Measurements from ENCODE around the gene SEPTIN10.
A peak's percentile ranks its signal among the peaks of the same experiment; 100 is the strongest.
"Not testable (repeated sequence)": the region's sequence is repeated elsewhere in the genome, so short reads cannot be mapped to it uniquely, and the experiment has no call there.

Gene SEPTIN10

DNA sequence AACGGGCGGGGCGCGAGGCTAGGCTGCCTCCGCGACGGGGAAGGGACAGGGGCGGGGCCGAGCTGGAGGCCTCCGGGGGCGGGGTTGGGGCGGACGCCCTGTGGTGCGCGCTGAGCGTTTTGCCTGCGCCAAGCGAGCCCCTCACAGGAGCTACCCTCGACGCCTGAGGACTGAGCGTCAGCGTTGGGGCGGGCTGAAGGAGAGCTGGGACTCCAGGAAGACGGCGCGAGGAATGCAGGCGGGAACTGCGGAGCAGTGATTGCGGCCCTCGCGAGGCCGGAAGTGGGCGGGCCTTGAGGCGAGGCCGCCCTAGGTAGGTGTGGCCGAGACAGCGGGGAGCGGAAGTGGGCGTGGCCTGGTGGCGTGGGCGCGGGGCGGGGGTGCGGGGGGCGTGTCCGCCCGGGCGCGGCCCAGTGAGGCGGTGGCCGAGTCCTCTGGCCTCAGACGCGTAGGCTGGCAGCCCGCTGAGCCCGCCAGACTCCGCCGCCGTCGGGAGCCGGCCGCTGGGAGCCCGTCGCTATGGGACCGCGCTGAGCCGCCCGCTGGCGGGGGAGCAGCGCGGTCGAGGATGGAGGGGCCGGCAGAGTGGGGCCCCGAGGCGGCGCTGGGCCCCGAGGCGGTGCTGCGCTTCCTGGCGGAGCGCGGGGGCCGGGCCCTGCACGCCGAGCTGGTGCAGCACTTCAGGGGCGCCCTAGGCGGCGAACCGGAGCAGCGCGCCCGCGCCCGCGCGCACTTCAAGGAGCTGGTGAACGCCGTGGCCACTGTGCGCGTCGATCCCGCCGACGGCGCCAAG, at the start of gene SEPTIN10, which contains the start of gene SOWAHC:
Gene SEPTIN10 (minus strand): TSS at position 45 of the 793 bp plus-strand sequence. CDS start 139 bp downstream, outside the sequence.
Gene SOWAHC (plus strand): TSS at position 443 of the 793 bp plus-strand sequence. CDS start 126 bp downstream, at position 569.
- DNase-seq: peak; percentile 75

DNA sequence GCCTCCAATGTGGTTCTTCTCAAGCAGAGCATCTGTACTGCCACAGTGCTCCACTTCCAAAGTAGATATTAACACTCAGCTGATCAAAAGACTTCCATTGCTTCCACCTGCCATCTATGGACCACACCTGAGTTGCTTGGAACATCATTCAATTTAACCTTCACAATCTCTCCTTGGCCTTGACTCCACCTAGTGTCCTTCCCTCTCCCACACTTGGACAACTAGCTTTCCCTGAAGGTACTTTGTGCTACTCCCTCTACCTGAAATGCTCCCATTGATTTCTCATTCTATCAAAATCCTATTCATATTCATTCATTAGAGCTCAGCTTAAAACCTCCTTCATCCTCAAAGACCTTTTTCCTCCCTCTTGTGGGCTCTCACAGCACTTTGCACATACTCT, 49.1 kb upstream of the SEPTIN10 start:
- no peak for DNase-seq

DNA sequence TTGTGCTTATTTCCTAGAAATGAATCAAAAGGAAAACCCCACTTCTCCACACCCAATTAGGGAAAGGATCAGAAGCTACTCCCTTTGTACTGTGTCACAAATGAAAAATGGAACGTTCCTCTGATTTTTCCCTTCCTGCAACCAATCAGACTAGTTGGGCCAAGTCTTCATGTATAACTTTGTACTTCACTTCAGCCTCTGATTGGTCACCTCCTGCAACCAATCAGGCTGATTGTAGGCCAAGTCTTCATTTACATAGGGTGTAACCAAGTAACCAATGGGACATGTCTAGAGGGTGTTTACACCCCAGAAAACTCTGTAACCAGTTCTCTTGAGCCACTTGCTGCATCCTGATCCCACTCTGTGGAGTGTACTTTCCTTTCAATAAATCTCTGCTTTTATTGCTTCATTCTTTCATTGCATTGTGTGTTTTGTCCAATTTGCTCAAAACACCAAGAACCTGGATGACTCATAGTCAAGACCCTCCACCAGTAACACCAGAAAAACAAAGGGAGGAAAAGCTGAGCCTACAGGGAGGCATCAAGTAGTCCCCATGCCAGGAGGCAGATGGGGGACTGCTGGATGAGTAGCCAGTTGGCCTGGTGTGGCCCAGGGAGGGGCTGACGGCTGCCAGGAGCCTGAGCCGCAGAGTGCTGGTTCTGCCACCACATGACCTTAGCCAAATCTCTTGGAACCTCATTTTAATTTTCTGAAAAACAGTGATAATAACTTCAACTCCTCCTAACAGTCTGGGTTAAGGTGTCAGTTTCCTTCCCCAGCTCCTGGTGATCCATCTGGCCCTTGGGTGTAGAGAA, 46.5 kb upstream of the SEPTIN10 start:
- no peak for DNase-seq

DNA sequence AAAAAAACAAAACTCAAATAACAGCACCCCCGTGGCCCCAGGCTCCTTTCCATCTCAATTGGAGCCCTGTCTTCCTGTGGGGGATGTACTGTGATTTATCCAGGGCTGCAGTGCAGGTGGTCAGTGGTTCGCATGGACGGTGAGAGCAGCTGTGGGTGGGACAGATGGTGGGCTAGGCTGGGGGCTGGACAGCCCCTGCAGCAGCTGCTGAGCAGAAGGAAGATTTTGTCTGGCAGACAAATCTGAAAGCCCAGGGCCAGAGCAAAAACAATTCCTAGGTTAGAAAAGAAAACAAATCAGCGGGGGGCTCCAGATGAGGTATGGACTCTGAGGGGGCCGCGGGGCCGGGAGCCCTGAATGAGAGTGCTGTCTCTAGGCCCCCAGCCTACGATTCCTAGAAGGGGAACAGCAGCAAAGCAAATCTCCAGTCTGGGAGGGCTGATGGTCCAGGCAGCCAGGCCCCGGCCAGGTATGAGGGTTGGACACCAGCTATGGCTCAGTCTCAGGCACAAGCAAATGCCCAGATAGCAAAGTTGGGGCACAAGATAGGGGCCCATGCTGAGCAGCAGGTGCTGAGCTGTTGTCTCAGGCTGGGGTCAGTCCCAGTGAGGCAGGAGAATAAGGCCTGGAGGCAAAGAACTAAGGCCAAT, 45.8 kb upstream of the SEPTIN10 start:
- no peak for DNase-seq

DNA sequence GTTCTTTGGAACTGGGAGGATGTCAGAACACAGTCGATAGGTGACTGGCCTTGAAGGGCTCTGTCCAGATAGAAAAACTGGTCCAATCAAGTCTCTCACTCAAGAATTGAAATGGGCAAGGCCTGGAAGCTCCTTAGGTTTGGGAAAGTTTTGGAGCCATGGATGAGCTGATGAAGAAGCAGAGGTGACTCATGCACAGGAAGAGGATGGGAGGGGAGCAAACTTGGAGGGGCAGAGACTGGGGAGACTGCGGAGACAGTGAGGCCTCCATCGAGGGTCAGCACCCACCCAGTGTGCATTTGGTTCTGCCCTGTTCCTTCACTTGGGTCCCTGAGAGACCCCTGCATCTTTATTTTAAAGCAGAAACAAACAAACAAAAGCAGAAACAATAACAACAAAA, 41.5 kb upstream of the SEPTIN10 start:
- no peak for DNase-seq

DNA sequence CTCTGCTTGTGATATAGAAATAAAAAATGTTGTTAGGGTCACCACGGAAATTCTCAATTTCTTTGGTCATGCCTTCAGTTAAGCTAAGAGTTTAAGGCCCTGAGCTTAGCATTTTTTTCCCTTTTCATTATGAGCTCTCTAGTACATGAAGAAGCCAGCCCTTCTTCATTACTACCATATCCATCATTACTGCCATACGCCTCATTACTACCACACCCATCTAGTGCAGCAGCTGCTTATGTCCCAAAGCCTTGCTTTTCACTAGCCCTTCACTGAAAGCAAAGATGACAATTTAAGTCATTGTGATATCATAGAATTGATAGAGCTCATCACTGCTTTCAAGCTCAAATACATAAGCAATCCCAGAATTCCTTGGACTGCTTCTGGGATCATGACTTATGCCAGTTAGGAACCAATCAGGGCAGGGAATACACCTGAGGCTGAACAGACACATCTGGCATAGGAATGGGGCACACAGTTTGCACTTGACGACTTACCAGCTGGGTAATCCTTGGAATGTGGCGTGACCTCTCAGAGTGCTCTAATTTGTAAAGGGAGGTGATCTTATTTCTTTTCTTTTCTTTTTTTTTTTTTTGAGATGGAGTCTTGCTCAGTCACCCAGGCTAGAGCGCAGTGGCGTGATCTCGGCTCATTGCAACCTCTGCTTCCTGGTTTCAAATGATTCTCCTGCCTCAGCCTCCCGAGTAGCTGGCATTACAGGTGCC, 40.7 kb upstream of the SEPTIN10 start:
- DNase-seq: no peak

DNA sequence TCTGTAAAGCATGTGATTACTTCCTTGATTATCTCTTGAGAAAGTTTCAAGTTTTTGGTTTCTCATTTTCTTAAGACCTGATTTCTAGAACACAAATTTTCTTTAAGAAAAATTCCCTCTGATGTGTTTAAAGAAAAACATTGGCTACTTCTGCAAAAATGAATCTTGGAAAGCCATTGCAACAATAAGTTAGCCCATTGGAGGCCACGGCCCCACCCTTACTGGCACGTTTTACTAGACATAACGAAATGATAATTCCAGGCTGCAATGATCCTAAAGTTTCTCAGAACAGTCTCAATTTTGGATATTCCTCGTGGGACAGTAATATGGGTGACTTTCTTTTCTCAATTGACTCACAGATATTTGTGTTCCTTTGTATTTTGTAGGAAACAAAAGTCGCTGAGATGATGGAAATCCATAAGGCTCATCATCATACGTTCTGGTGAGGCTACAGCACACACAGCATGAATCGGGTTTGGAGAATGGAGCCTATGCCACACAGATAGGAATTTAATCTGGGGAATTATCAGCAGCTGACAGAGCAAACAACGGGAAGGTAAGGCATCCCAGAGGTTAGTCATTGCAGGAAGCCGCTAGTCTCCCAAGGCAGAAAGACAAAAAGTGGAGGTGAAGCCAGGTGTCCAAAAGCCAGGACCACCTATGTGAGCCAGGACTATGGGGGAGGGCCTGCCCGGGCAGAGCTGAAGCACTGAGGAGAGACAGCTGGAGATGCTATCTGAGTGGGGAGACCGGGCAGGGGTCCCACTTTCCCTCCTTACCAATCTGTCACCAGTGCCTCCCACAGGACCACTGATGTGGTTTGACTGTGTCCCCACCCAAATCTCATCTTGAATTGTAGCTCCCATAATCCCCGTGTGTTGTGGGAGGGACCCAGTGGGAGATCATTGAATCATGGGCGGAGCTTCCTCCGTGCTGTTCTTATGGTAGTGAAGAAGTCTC, 36.2 kb upstream of the SEPTIN10 start:
- no peak for DNase-seq

DNA sequence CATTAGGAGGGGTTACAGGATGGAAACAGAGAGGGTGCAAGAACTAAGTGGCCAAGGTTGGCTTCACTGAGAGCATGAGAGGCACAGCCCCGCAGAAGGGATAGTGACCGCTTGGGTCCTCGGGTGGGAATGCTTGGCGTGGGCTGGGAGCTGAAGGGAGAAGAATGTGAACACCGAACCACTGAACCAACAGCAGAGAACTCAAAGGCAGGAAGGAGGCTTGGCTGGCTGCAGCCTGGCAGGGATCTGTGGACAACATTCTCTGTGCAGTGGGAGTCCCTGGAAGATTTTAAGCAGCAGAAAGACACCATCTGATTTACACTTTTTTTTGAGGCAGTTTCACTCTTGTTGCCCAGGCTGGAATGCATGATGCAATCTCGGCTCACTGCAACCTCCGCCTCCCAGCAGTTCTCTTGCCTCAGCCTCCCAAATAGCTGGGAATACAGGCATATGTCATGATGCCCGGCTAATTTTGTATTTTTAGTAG, 34.3 kb upstream of the SEPTIN10 start:
- DNase-seq: no peak

DNA sequence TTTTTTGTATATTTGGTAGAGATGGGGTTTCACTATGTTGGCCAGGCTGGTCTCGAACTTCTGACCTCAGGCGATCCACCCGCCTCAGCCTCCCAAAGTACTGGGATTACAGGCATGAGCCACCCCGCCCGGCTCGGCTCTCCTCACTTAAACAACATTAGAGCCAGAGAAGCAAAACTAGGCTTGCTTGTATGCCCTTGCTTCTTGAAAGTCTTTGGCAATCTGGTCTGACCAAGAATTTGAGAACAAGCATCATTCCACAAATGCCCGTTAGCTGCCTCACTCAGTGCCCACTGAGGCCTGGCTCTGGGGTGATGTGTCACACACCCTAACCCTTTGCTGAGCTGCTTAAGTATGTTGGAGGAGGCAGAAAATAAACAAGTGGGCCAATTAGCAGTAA, 33.9 kb upstream of the SEPTIN10 start:
- DNase-seq: no peak

DNA sequence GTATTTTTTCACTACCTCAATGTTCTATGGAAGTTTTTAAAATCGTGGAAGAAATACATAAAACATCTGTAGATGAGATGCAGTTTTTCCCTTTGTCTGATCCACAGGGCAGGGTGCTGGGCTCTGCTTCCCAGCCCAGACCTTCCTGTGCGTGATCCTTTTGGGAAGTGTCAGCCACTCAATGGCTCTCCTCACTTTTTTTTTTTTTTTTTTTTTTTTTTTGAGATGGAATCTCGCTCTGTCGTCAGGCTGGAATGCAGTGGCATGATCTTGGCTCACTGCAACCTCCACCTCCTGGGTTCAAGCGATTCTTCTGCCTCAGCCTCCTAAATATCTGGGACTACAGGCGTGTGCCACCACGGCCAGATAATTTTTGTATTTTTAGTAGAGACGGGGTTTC, 33.2 kb upstream of the SEPTIN10 start:
- DNase-seq: no peak

DNA sequence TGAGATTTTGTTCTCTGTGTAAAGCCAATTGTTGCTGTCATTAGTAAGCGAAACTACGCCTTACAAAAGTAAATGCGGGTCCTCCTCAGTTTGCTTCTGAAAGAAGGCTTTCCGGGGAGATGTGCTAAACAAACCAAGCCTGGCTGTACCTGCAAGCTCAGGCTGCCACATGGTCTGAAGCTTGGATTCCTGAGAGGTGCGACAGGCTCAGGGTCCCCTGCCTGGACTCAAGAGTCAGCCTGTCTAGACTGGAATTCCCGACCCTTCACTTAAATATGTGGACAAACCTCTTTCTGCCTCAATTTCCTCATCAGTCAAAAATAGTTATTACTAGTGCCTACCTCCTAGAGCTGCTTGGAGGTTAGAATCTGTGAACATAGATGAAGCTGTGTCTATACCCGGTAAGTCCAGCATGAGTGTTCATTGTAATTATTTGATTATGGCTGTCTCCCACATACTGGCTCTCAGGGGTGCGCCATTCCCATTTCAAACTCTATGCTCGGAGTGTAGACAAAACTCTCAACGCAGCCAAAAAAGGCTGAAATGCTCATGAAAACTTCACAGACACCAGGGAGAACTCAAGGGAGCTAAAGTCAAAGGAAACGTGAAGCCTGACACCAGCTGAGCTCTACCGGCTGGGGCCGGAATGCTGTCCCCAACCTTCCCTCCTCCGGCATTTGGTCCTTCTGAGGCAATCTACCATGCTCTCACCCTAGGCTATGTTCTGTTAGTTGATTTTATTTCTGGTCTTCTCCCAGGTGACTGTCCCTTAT, 31.8 kb upstream of the SEPTIN10 start:
- no peak for DNase-seq

DNA sequence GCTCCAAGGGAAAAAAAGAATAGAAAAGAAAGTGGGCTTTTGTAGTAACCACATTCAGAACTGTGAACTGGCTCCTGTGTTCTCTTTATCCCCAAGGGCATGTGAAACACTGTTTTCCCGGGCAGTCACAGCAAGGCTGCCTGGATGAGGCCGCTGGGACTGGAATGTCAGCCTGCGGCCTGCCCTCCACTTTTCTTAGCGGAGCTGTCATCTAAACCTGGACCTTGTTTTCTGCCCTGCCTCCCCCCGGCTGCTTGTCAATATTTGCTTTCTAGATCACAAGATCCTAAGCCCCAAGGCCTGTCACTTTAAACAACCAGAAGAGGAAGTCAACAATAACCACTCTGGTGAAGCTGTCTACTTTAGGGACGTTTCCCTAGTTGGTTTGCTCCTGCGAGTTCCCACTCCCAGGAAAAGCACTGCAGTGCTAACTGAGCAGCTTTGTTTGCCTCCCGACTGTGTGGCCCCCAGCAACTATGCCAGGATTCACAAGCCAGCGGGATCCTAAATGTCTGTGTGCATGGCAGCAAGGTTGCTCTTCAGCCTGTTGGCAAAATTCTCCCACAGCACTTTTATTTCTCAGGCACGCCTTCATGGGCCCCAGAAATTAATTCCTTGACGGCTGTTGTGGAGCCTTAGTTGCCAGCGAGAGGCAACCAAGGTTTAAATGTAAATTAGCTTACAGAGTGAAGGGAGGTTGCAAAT, 31.0 kb upstream of the SEPTIN10 start:
- DNase-seq: no peak

DNA sequence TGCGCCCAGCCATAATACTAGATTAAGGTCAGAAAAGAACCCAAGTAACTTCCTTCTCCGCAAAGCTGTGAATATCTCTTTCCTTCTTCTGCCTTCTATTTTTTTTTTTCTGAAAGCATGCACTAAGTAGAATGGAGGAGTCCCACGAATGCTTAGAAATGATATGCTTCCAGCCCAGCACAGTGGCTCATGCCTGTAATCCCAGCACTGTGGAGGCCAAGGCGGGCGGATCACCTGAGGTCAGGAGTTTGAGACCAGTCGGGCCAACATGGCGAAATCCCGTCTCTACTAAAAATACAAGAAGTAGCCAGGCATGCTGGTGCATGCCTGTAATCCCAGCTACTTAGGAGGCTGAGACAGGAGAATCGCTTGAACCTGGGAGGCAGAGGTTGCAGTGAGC, 26.2 kb upstream of the SEPTIN10 start:
- DNase-seq: not testable (repeated sequence)

DNA sequence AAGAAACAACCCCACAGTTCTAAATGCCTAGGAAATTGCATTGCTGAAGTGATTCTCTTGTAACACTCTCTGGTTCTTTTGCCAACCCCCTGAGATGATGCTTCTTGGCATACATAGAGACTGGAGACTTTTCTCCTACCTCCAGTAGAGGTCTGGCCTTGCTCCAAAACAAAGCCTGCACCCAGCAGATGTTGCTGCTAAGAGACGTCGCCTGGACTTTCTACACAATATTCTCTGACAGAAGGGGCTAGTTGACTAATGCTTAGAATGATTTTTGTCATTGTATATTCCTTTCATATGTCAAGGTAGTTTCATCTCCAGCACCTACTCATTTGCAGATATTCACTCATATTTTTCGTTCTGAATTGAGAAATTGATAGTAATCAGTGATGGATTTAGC, 25.0 kb upstream of the SEPTIN10 start:
- no peak for DNase-seq

DNA sequence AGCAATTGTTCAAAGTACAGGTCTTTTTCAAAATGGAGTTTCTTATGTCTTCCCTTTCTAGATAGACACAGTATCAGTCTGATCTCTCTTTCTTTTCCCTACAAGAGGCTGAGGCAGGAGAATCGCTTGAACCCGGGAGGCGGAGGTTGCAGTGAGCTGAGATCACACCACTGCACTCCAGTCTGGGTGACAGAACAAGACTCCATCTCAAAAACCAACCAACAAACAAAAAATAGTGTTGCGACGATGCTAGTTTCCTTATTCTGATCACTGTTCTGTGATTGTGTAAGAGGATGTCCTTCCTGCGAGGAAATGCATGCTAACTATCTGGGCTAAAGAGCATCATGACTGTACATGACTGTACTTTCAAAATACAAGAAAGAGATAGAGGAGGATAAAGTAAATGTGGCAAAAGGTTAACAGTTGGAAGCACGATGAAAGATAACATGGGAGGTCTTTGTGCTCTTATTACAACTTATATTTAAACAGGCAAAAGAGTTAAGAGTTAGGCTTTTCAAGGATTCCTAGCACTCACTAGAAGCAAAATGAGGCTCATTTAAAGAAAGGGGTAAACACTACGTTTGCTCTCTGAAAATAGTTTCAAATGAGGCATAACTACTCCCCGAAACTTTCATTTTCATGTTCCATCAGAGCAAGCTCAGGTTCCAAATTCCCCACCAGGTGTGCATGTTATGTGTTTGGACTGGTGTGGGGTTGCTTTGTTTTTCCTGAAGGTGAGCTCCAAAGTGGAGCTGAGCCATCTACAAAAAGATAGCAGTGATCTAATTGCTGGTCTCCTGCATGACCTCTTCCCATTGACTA, 24.2 kb upstream of the SEPTIN10 start:
- no peak for DNase-seq

DNA sequence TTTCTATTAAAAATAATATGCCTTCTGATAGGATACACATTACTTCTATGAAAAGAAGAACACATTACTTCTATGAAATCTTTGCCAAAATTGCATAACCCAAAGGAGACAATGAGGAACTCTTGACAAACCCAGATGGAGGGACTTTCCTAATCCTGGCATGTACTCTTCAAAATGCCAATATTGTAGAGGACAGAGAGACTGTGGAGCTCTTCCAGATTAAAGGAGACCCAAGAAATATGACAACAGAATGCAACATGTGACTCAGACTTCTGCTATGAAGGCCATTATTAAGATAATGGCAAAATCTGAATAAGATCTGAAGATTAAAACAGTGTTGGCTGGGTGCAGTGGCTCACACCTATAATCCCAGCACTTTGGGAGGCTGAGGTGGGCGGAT, 22.6 kb upstream of the SEPTIN10 start:
- no peak for DNase-seq

DNA sequence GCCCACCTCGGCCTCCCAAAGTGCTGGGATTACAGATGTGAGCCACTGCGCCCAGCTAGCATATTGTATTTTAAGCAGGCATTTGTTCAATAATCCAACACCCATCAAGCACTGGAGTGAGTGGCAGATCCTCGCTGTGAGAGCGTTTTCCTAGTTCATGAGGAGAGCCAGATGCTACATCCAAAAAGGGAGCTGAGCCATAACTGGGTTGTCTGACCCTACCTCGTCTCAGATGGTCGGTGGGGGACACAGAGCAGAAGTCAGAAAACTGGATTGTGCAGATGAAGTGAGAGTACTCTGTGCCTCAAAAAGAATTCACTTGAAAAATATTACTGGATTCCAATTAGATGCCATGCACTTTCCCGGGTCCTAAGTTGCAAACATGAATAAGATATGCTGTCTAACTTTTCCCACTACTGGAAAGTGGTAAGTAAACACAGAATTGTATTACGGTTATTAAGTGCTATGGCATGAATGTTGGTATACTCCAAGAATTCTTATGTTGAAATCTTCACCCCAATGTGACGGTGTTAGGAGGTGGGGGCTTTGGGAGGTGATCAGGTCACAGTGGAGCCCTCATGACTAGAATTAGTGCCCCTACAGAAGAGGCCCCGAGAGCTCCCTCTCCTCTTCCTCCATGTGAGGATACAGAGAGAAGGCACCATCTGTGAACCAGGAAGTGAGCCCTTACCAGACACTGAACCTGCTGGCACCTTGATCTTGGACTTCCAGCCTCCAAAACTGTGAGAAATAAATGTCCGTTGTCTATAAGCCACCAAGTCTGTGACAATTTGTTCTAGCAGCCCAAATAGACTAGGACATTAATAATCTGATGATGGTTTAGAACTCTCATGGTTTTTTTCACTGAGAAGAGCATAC, 21.9 kb upstream of the SEPTIN10 start:
- DNase-seq: no peak
